HCT116 (cell line): ENCODE measurements around the gene DCHS1. TPM values are rescaled to one million over a fixed set of nuclear protein-coding genes. Genes with fewer than 3 reads are reported as not detected.
A peak's percentile ranks its signal among the peaks of the same experiment; 100 is the strongest.

ENCODE experiments used
- ATAC-seq: fragments of 200-7000 bp; cut with Tn5 transposase; 2 replicates; pipeline ENCODE4 v1.9.1; 2020; ENCODE audit warnings: mild to moderate bottlenecking, moderate library complexity
- BruUV-seq: library from RNA; stranded (reverse); fragments of 400-500 nt; replicated peaks from 2 replicates; lab custom pipeline; 2021; lab: Mats Ljungman, UMichigan
- CTCF ChIA-PET: fragments of 300-600 bp; sonication (Branson Sonifier 250); formaldehyde crosslinking; loops from one replicate; lab custom pipeline; 2021; ENCODE audit warnings: antibody characterized with exemption; lab: Charles Lee
- POLR2A ChIA-PET: fragments of 300-600, 350-600 bp; sonication (Branson Sonifier 250); formaldehyde crosslinking; loops from one replicate; lab custom pipeline; 2021; ENCODE audit warnings: antibody characterized with exemption; lab: Charles Lee
- RAD21 ChIA-PET, 2 experiments: fragments of 300-600 bp; sonication (Branson Sonifier 250); formaldehyde crosslinking; loops; one replicate each; lab custom pipeline; 2023; ENCODE audit warnings: low total read pairs in 2 of 2; ENCODE audit not compliant: uncharacterized antibody in 2 of 2, unreplicated experiment in 2 of 2, low non-redundant PET in 1 of 2; lab: Charles Lee
- DNase-seq: peaks from one replicate; pipeline ENCODE4 v3.0.0-alpha.2; 2010; ENCODE audit warnings: low read depth, low spot score
- H2AFZ ChIP-seq: fragments of 200-600 bp; shearing (Covaris generic), sonication (generic); 2 replicates; pipeline ENCODE4 v1.6.1; 2017; ENCODE audit warnings: low read depth, mixed run types, mixed read lengths, antibody characterized with exemption, low read length; ENCODE audit not compliant: poor library complexity, severe bottlenecking
- H3K27ac ChIP-seq: 2 replicates; pipeline ENCODE4 v1.5.1; 2012; ENCODE audit warnings: low read depth, low read length
- H3K27me3 ChIP-seq: fragments of 200-600 bp; sonication (generic); 2 replicates; pipeline ENCODE4 v1.6.1; 2016; ENCODE audit warnings: mixed run types, low read length, mixed read lengths; ENCODE audit not compliant: insufficient read depth
- H3K36me3 ChIP-seq, 2 experiments: fragments of 200-500 bp in 1 of 2; fragments of 200-600 bp in 1 of 2; sonication (Bioruptor generic) in 1 of 2; sonication (generic) in 1 of 2; 2 replicates each; pipeline versions ENCODE4 v1.5.1 to v1.6.1; 2014 to 2016; ENCODE audit warnings: low read length in 2 of 2, inconsistent platforms in 1 of 2, mixed read lengths in 1 of 2, mixed run types in 1 of 2; ENCODE audit not compliant: insufficient read depth in 2 of 2, control insufficient read depth in 1 of 2
- H3K4me1 ChIP-seq, 2 experiments: fragments of 200-600 bp in 1 of 2; sonication (generic) in 1 of 2; 2 replicates each; pipeline versions ENCODE4 v1.5.1 to v1.6.1; 2012 to 2017; ENCODE audit warnings: low read length in 2 of 2, inconsistent platforms in 1 of 2, mild to moderate bottlenecking in 1 of 2, mixed read lengths in 1 of 2, mixed run types in 1 of 2, moderate library complexity in 1 of 2; ENCODE audit not compliant: insufficient read depth in 2 of 2, control insufficient read depth in 1 of 2
- H3K4me2 ChIP-seq: fragments of 200-600 bp; sonication (generic); 2 replicates; pipeline ENCODE4 v1.6.1; 2017; ENCODE audit warnings: mixed run types, low read length, mixed read lengths
- H3K4me3 ChIP-seq, 2 experiments: fragments of 200-600 bp in 1 of 2; sonication (generic) in 1 of 2; replicated peaks in 1 of 2; 2 replicates each; pipeline ENCODE4 v1.5.1; 2011 to 2016; ENCODE audit warnings: low read length in 2 of 2, control low read depth in 1 of 2, low read depth in 1 of 2, mild to moderate bottlenecking in 1 of 2, mixed read lengths in 1 of 2, mixed run types in 1 of 2
- H3K79me2 ChIP-seq: fragments of 200-600 bp; sonication (generic); 2 replicates; pipeline ENCODE4 v1.6.1; 2017; ENCODE audit warnings: mild to moderate bottlenecking, mixed run types, low read length, moderate library complexity, mixed read lengths; ENCODE audit not compliant: insufficient read depth
- H3K9ac ChIP-seq: fragments of 200-600 bp; sonication (generic); 2 replicates; pipeline ENCODE4 v1.6.1; 2016; ENCODE audit warnings: low read length, mixed read lengths
- H3K9me2 ChIP-seq: fragments of 200-600 bp; sonication (generic), shearing (Covaris generic); 2 replicates; pipeline ENCODE4 v1.6.1; 2017; ENCODE audit warnings: mixed run types, mild to moderate bottlenecking, moderate library complexity; ENCODE audit not compliant: insufficient read depth
- H3K9me3 ChIP-seq, 2 experiments: fragments of 200-500 bp in 1 of 2; fragments of 200-600 bp in 1 of 2; sonication (Bioruptor generic) in 1 of 2; sonication (generic) in 1 of 2; 2 replicates each; pipeline ENCODE4 v1.6.1; 2014 to 2017; ENCODE audit warnings: low read length in 2 of 2, mixed read lengths in 2 of 2, inconsistent platforms in 1 of 2, low read depth in 1 of 2, mild to moderate bottlenecking in 1 of 2, mixed run types in 1 of 2, moderate library complexity in 1 of 2; ENCODE audit not compliant: control insufficient read depth in 1 of 2, insufficient read depth in 1 of 2
- H4K20me1 ChIP-seq: fragments of 200-600 bp; sonication (generic), shearing (Covaris generic); 2 replicates; pipeline ENCODE4 v1.6.1; 2017; ENCODE audit warnings: mixed run types, mild to moderate bottlenecking, moderate library complexity; ENCODE audit not compliant: insufficient read depth
- CEBPB ChIP-seq: IDR thresholded peaks from 2 replicates; pipeline ENCODE4 v1.6.1; 2012; ENCODE audit warnings: low read depth
- EGR1 ChIP-seq: IDR thresholded peaks from 2 replicates; pipeline ENCODE4 v1.6.1; 2012; ENCODE audit warnings: low read depth
- EZH2 ChIP-seq: fragments of 200-600 bp; sonication (generic); IDR thresholded peaks from 2 replicates; pipeline ENCODE4 v1.6.1; 2017; ENCODE audit warnings: antibody characterized with exemption, mixed run types
- EZH2phosphoT487 ChIP-seq: fragments of 200-600 bp; IDR thresholded peaks from 2 replicates; pipeline ENCODE4 v1.6.1; 2018; ENCODE audit warnings: antibody characterized with exemption, borderline replicate concordance
- FOSL1 ChIP-seq: IDR thresholded peaks from 2 replicates; pipeline ENCODE4 v1.6.1; 2012; ENCODE audit warnings: low read depth
- JUND ChIP-seq: IDR thresholded peaks from 2 replicates; pipeline ENCODE4 v1.6.1; 2012
- POLR2A ChIP-seq: IDR thresholded peaks from 2 replicates; pipeline ENCODE4 v1.7.0; 2011; ENCODE audit warnings: borderline replicate concordance; ENCODE audit not compliant: insufficient read depth, insufficient read length; ENCODE audit errors: extremely low read depth
- POLR2AphosphoS5 ChIP-seq: IDR thresholded peaks from 2 replicates; pipeline ENCODE4 v1.6.1; 2011; ENCODE audit warnings: mild to moderate bottlenecking, low read depth, low read length, moderate library complexity
- RAD21 ChIP-seq: IDR thresholded peaks from 2 replicates; pipeline ENCODE4 v1.6.1; 2012; ENCODE audit warnings: low read depth, mild to moderate bottlenecking
- SIN3A ChIP-seq: IDR thresholded peaks from 2 replicates; pipeline ENCODE4 v1.6.1; 2012; ENCODE audit warnings: low read depth
- SP1 ChIP-seq: IDR thresholded peaks from 2 replicates; pipeline ENCODE4 v1.6.1; 2012; ENCODE audit warnings: low read depth
- TCF7L2 ChIP-seq: IDR thresholded peaks from 2 replicates; pipeline ENCODE4 v1.7.0; 2011; ENCODE audit warnings: borderline replicate concordance, inconsistent platforms; ENCODE audit not compliant: insufficient read depth, insufficient read length; ENCODE audit errors: extremely low read depth
- YY1 ChIP-seq: IDR thresholded peaks from 2 replicates; pipeline ENCODE4 v1.6.1; 2011; ENCODE audit warnings: low read length, low read depth, moderate library complexity, mild to moderate bottlenecking; ENCODE audit not compliant: insufficient replicate concordance; ENCODE audit errors: extremely low read depth
- ZFX ChIP-seq: fragments of 450-650 bp; IDR thresholded peaks from 2 replicates; pipeline ENCODE4 v1.6.1; 2017
- ZNF274 ChIP-seq: fragments of 200-500 bp; sonication (Bioruptor generic); IDR thresholded peaks from 2 replicates; pipeline ENCODE4 v1.6.1; 2014; ENCODE audit warnings: mild to moderate bottlenecking, low read depth, low read length, inconsistent platforms
- intact Hi-C: fragments of 100-400 bp; cut with micrococcal nuclease; formaldehyde crosslinking; loops from 2 replicates; pipeline ENCODE4 v1.10.0; 2022
- total RNA-seq: library from RNA; stranded (reverse); gene quantifications from one replicate; pipeline ENCODE4 v1.2.1, GENCODE V29; 2021; ENCODE audit not compliant: unreplicated experiment
- TF ChIP-seq, protein P1 (sequence below): IDR thresholded peaks from 2 replicates; pipeline ENCODE4 v1.6.1; 2012
- TF ChIP-seq, protein P2 (sequence below), 3 experiments: fragments of 200-600 bp in 1 of 3; sonication (generic) in 1 of 3; IDR thresholded peaks in 2 of 3; conservative IDR thresholded peaks in 1 of 3; 2 replicates each; pipeline ENCODE4 v1.5.1; 2012 to 2017; ENCODE audit warnings: low read depth in 2 of 3, low read length in 2 of 3, antibody characterized with exemption in 1 of 3, borderline replicate concordance in 1 of 3, control low read depth in 1 of 3, mild to moderate bottlenecking in 1 of 3, mixed read lengths in 1 of 3, mixed run types in 1 of 3, moderate library complexity in 1 of 3; ENCODE audit not compliant: insufficient read depth in 1 of 3
- TF ChIP-seq, protein P3 (sequence below): IDR thresholded peaks from 2 replicates; pipeline ENCODE4 v1.6.1; 2012

Gene DCHS1
- total RNA-seq, 1 experiment from 2014 or later: 0.30 TPM

DNA sequence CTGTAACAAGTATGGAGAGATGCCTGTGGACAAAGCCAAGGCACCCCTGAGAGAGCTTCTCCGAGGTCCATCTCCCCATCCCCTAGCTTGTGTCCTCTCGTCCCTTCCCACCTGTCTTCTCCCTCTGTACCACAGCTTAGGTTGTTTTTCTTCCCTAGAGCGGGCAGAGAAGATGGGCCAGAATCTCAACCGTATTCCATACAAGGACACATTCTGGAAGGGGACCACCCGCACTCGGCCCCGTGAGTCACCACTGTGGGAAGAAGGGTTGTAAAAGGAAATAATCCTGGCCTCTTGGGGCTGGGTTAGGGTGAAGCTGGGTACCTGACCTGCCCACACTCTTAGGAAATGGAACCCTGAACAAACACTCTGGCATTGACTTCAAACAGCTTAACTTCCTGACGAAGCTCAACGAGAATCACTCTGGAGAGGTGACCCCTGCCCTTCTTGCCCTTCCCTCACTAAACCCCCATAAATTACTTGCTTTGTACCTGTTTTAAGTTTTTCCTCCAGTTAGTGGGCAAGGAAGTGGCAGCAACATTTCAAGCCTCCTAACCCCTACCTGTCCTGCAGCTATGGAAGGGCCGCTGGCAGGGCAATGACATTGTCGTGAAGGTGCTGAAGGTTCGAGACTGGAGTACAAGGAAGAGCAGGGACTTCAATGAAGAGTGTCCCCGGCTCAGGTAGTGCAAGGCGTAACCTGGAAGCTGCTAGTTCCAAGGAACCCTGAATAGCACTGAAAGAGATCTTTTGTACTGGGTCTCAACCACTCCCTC lies 46.7 kb downstream of the DCHS1 start:
- POLR2A ChIA-PET: no interaction called here
- H3K4me1 ChIP-seq: peaks cover 25 to 59% of the 10 kb centered on the region in 2 experiments
- no peaks in the 10 kb centered on the region for H4K20me1 ChIP-seq
- no peak overlapping the region for H3K27ac ChIP-seq
- DNase-seq: no peak
- H3K9me3 ChIP-seq: no peaks in the 10 kb centered on the region
- no peaks in the 10 kb centered on the region for H3K27me3 ChIP-seq
- intact Hi-C loops: no loop called here
- peaks cover 21 to 42% of the 10 kb centered on the region in 2 experiments for H3K36me3 ChIP-seq
- no peak for ATAC-seq
- H3K79me2 ChIP-seq: peaks cover 65% of the 10 kb centered on the region
- no TSS peak for BruUV-seq
- H3K4me2 ChIP-seq: no peak overlapping the region
- H2AFZ ChIP-seq: no peak overlapping the region
- H3K9ac ChIP-seq: no peak overlapping the region
- CTCF ChIA-PET: no interaction called here
- RAD21 ChIA-PET: no interaction called here
- H3K9me2 ChIP-seq: no peaks in the 10 kb centered on the region
- TF ChIP-seq POLR2A (peak; percentile 19), EZH2 (no peak), POLR2AphosphoS5 (no peak), SIN3A (no peak), JUND (no peak)
- TF ChIP-seq, protein P1, sequence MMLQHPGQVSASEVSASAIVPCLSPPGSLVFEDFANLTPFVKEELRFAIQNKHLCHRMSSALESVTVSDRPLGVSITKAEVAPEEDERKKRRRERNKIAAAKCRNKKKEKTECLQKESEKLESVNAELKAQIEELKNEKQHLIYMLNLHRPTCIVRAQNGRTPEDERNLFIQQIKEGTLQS: no peak
- no peak overlapping the region for H3K4me3 ChIP-seq

DNA sequence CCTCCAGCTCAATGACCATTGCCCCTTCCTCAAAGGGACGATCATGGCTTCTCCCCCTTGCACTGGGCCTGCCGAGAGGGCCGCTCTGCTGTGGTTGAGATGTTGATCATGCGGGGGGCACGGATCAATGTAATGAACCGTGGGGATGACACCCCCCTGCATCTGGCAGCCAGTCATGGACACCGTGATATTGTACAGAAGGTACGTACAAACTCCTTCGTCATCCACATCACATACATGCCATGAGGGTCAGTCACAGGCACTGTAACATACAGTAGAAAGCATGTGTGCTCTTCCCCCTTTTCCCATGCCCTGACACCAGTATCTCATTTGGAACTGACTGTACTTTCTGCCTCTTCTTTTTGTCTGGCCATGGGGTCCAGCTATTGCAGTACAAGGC lies 47.6 kb downstream of the DCHS1 start:
- DNase-seq (no peak), ATAC-seq (no peak)
- CTCF ChIA-PET: no interaction called here
- intact Hi-C loops: no loop called here
- Histone ChIP-seq H3K4me3 (no peak overlapping the region), H3K9me3 (no peaks in the 10 kb centered on the region), H2AFZ (no peak overlapping the region), H3K9me2 (no peaks in the 10 kb centered on the region), H3K9ac (no peak overlapping the region), H4K20me1 (no peaks in the 10 kb centered on the region), H3K4me2 (no peak overlapping the region), H3K27me3 (no peaks in the 10 kb centered on the region), H3K36me3 (peaks cover 21 to 42% of the 10 kb centered on the region in 2 experiments), H3K79me2 (peaks cover 73% of the 10 kb centered on the region), H3K27ac (peak overlapping the region; percentile 78; the same call in 1 of the 2 replicates), H3K4me1 (peaks cover 25 to 57% of the 10 kb centered on the region in 2 experiments)
- POLR2A ChIA-PET: no interaction called here
- no TSS peak for BruUV-seq
- RAD21 ChIA-PET: no interaction called here
- TF ChIP-seq CEBPB: no peak
- TF ChIP-seq, protein P2, sequence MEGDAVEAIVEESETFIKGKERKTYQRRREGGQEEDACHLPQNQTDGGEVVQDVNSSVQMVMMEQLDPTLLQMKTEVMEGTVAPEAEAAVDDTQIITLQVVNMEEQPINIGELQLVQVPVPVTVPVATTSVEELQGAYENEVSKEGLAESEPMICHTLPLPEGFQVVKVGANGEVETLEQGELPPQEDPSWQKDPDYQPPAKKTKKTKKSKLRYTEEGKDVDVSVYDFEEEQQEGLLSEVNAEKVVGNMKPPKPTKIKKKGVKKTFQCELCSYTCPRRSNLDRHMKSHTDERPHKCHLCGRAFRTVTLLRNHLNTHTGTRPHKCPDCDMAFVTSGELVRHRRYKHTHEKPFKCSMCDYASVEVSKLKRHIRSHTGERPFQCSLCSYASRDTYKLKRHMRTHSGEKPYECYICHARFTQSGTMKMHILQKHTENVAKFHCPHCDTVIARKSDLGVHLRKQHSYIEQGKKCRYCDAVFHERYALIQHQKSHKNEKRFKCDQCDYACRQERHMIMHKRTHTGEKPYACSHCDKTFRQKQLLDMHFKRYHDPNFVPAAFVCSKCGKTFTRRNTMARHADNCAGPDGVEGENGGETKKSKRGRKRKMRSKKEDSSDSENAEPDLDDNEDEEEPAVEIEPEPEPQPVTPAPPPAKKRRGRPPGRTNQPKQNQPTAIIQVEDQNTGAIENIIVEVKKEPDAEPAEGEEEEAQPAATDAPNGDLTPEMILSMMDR (IDR thresholded peaks at IDR 0.05 in 2 of 3, conservative IDR thresholded peaks at IDR 0.05 in 1 of 3; ENCODE audit: borderline replicate concordance in 1 of 3, insufficient read depth in 1 of 3, low read depth in 2 of 3, low read length in 2 of 3): no peak
- TF ChIP-seq EZH2: no peak
- TF ChIP-seq RAD21: no peak
- no peak for TF ChIP-seq POLR2A
- TF ChIP-seq ZFX: no peak
- no peak for TF ChIP-seq EGR1
- TF ChIP-seq ZNF274: no peak
- no peak for TF ChIP-seq JUND
- no peak for TF ChIP-seq SIN3A
- TF ChIP-seq, protein P1: no peak
- no peak for TF ChIP-seq FOSL1
- no peak for TF ChIP-seq SP1
- TF ChIP-seq POLR2AphosphoS5: no peak
- TF ChIP-seq EZH2phosphoT487: no peak
- TF ChIP-seq, protein P3, sequence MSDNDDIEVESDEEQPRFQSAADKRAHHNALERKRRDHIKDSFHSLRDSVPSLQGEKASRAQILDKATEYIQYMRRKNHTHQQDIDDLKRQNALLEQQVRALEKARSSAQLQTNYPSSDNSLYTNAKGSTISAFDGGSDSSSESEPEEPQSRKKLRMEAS: no peak
- TF ChIP-seq TCF7L2: no peak
- no peak for TF ChIP-seq YY1
